ENCODE data around the gene INPP5K. TPM values are rescaled to one million over a fixed set of nuclear protein-coding genes. Genes with fewer than 3 reads are reported as not detected.

Gene INPP5K
- total RNA-seq, 2 experiments from 2014 or later, result 199 to 207 TPM

- DNase-seq (no peak), ATAC-seq (ENCODE audit: poor library complexity) (no peak)
- H3K27ac Mint-ChIP-seq, result no peak overlapping the region
- Histone ChIP-seq H3K36me3 (ENCODE audit: insufficient read depth, low read length) (peaks cover 26% of the 10 kb centered on the region), H3K4me3 (ENCODE audit: low read length) (no peak overlapping the region), H3K4me1 (ENCODE audit: insufficient read depth, low read length) (peaks cover 12% of the 10 kb centered on the region), H3K27ac (ENCODE audit: low read depth in 1 of 2, low read length in 2 of 2) (no peak overlapping the region), H3K9me3 (ENCODE audit: control insufficient read depth in 1 of 2, insufficient read depth in 1 of 2, low read length in 2 of 2) (no peaks in the 10 kb centered on the region), H3K27me3 (ENCODE audit: control insufficient read depth in 1 of 2, insufficient read depth in 2 of 2, low read length in 2 of 2) (no peaks in the 10 kb centered on the region)
- H3K36me3 Mint-ChIP-seq (ENCODE audit: low read depth), result peaks cover 12% of the 10 kb centered on the region
- ChIA-PET CTCF (no interaction called here), POLR2A (no interaction called here)
- intact Hi-C loops (cut with DNase I, micrococcal nuclease), result no loop called here
- H3K27me3 Mint-ChIP-seq, result no peaks in the 10 kb centered on the region
- peaks cover 19% of the 10 kb centered on the region for H3K4me1 Mint-ChIP-seq (ENCODE audit: low read depth)
- H3K4me3 Mint-ChIP-seq, result no peak overlapping the region
- TF ChIP-seq, protein P1, sequence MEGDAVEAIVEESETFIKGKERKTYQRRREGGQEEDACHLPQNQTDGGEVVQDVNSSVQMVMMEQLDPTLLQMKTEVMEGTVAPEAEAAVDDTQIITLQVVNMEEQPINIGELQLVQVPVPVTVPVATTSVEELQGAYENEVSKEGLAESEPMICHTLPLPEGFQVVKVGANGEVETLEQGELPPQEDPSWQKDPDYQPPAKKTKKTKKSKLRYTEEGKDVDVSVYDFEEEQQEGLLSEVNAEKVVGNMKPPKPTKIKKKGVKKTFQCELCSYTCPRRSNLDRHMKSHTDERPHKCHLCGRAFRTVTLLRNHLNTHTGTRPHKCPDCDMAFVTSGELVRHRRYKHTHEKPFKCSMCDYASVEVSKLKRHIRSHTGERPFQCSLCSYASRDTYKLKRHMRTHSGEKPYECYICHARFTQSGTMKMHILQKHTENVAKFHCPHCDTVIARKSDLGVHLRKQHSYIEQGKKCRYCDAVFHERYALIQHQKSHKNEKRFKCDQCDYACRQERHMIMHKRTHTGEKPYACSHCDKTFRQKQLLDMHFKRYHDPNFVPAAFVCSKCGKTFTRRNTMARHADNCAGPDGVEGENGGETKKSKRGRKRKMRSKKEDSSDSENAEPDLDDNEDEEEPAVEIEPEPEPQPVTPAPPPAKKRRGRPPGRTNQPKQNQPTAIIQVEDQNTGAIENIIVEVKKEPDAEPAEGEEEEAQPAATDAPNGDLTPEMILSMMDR (IDR thresholded peaks at IDR 0.05), result no peak
- H3K9me3 Mint-ChIP-seq, result no peaks in the 10 kb centered on the region
Observed at GRCh38 chr17:1475321-1475854, 41.0 kb downstream of the INPP5K start.

DNA sequence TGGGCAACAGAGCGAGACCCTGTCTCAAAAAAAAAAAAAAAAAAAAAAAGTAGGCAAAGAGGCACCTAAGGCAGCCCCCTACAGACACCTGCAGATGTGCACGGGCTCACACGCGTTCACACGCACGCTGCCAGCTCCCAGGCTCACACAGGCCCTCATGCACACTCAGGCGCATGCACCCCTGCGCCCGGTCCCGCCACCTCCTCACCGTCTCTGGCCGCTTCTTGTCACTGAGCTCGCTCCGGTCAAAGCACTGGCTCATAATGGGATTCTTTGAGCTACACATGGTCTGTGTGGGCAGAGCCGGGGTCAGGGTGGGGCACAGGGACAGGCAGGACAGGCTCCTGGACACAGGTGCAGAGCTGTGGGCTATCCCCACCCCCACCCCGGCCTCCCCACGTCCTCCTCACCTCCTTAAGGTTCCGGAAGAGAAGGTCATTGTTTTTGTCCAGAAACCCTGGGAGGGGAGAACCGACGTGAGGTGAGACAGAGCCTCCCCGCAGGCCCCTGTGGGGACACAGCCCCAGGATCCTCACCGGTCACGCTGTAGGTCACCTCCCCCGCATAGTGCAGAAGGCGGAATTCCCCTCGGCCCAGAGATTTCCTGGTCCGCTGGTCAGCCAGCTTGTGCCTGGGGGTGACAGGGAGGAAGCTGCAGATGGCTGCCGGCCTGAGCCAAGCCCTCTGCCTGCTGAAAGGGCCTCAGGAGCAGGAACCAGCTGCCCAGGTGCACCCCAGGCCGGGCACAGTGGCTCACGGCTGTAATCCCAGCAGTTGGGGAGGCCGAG lies 41.8 kb downstream of the INPP5K start:
- H3K36me3 ChIP-seq (ENCODE audit: insufficient read depth, low read length), result peaks cover 26% of the 10 kb centered on the region
- peaks cover 12% of the 10 kb centered on the region for H3K36me3 Mint-ChIP-seq (ENCODE audit: low read depth)
- ChIA-PET CTCF (no interaction called here), POLR2A (no interaction called here)
- no peaks in the 10 kb centered on the region for H3K27me3 ChIP-seq (ENCODE audit: control insufficient read depth in 1 of 2, insufficient read depth in 2 of 2, low read length in 2 of 2)
- ATAC-seq (ENCODE audit: poor library complexity) (no peak), DNase-seq (peak in 1 of 14 experiments; percentile 16)
- H3K9me3 ChIP-seq (ENCODE audit: control insufficient read depth in 1 of 2, insufficient read depth in 1 of 2, low read length in 2 of 2), result no peaks in the 10 kb centered on the region
- H3K4me1 ChIP-seq (ENCODE audit: insufficient read depth, low read length), result peaks cover 12% of the 10 kb centered on the region
- peak overlapping the region; percentile 69 for H3K27ac Mint-ChIP-seq
- TF ChIP-seq, protein P1 (IDR thresholded peaks at IDR 0.05), result no peak
- no peaks in the 10 kb centered on the region for H3K27me3 Mint-ChIP-seq
- H3K27ac ChIP-seq (ENCODE audit: low read depth in 1 of 2, low read length in 2 of 2), result no peak overlapping the region
- intact Hi-C loops (cut with DNase I, micrococcal nuclease), result no loop called here
- H3K4me3 ChIP-seq (ENCODE audit: low read length), result no peak overlapping the region
- peaks cover 19% of the 10 kb centered on the region for H3K4me1 Mint-ChIP-seq (ENCODE audit: low read depth)
- no peak overlapping the region for H3K4me3 Mint-ChIP-seq
- H3K9me3 Mint-ChIP-seq, result no peaks in the 10 kb centered on the region

GRCh38 chr17:1473841-1474240 lies 42.6 kb downstream of the INPP5K start:
- H3K4me3 Mint-ChIP-seq, result peak overlapping the region; percentile 45
- no peak overlapping the region for H3K27ac ChIP-seq (ENCODE audit: low read depth in 1 of 2, low read length in 2 of 2)
- intact Hi-C loops (cut with DNase I, micrococcal nuclease), result loop anchor here (1.0 to 2.0 kb wide), 2 partner anchors 109 kb away; no protein-coding TSS in a partner anchor
- peaks cover 29% of the 10 kb centered on the region for H3K36me3 ChIP-seq (ENCODE audit: insufficient read depth, low read length)
- peak in 7 of 14 experiments; percentile 18 to 66 (median 41) for DNase-seq
- H3K4me1 Mint-ChIP-seq (ENCODE audit: low read depth), result peaks cover 19% of the 10 kb centered on the region
- POLR2A ChIA-PET, result no interaction called here
- H3K27me3 Mint-ChIP-seq, result no peaks in the 10 kb centered on the region
- H3K9me3 ChIP-seq (ENCODE audit: control insufficient read depth in 1 of 2, insufficient read depth in 1 of 2, low read length in 2 of 2), result peaks cover 0 to 1% of the 10 kb centered on the region in 2 experiments
- CTCF ChIA-PET, result no interaction called here
- H3K36me3 Mint-ChIP-seq (ENCODE audit: low read depth), result peaks cover 19% of the 10 kb centered on the region
- peak; percentile 92 for ATAC-seq (ENCODE audit: poor library complexity)
- no peaks in the 10 kb centered on the region for H3K9me3 Mint-ChIP-seq
- no peak overlapping the region for H3K4me3 ChIP-seq (ENCODE audit: low read length)
- no peaks in the 10 kb centered on the region for H3K27me3 ChIP-seq (ENCODE audit: control insufficient read depth in 1 of 2, insufficient read depth in 2 of 2, low read length in 2 of 2)
- peaks cover 12% of the 10 kb centered on the region for H3K4me1 ChIP-seq (ENCODE audit: insufficient read depth, low read length)
- TF ChIP-seq, protein P1 (IDR thresholded peaks at IDR 0.05), result no peak
- H3K27ac Mint-ChIP-seq, result peak overlapping the region; percentile 69

All from CD4-positive, alpha-beta T cell (primary cell).